Measurements from ENCODE around the gene GFPT1.
"Not testable (repeated sequence)": the region's sequence is repeated elsewhere in the genome, so short reads cannot be mapped to it uniquely, and the experiment has no call there.

The GFPT1 gene

GRCh38 chr2:69386789-69387734 lies at the start of gene GFPT1:
Gene GFPT1, minus strand, starts transcription at chr2:69387227. Its CDS starts 156 bp downstream, at chr2:69387071.
- peak; percentile 97 for DNase-seq (ENCODE audit: low spot score)

DNA sequence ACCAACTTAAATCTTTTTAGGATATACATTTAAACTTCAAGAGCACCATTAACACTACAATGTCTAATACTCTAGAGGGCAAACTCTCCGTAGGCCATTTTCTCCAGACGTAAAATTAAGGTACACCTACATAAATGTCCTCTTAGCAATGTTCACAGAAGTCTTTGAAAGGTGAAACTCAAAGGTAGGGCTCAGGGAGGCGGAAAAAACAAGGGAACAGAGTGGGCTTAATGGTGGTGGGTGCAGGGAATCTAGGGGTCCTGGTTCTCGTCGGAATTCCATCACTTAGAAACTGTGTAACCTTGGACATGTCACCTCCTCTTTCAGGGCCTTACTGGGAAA lies 49.5 kb upstream of the GFPT1 start:
- DNase-seq (ENCODE audit: low spot score): no peak

DNA sequence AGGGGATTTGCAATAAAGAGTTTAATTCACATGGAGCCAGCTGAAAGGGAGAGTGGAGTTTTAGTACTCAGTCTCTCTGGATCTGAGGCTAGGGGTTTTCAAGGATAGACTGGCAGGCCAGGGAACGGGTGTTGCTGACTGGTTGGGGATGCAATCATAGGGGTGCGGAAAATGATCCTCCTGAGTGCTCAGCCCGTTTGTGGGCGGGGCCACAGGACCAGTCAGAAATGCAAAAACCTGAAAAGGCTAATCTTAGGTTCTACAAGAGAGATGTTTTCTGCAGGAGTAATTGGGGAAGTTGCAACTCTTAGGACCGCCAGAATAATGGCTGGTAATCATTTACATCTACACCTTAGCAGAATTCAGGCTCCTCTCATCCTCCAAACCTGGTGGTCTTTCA lies 47.7 kb upstream of the GFPT1 start:
- no peak for DNase-seq (ENCODE audit: low spot score)

DNA sequence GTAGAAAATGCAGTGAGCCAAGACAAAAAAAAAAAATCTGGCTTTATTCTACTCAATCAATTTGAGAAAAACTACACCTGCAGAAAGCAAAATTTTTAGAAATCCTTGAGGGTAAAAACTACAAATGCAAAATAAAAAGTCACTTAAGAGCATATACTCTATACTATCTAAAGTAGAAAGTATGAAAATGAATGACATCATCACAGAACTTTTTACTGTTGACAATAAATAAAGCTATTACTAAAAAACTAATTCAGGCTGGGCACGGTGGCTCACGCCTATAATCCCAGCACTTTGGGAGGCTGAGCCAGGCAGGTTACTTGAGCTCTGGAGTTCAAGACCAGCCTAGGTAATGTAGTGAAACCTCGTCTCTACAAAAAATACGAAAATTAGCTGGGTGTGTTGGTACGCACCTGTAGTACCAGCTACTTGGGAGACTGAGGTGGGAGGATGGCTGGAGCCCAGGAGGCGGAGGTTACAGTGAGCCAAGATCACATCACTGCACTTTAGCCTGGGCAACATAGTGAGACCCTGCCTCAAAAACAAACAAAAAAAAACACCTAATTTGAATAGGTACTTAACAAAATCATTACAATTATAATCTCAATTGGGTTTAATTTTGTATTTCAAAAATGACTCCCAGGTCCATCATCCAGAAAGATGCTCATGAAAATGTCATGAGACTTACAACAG lies 42.6 kb upstream of the GFPT1 start:
- DNase-seq (ENCODE audit: low spot score): no peak

- no peak for DNase-seq (ENCODE audit: low spot score)
Measured at GRCh38 chr2:69428981-69429380, 42.0 kb upstream of the GFPT1 start.

DNA sequence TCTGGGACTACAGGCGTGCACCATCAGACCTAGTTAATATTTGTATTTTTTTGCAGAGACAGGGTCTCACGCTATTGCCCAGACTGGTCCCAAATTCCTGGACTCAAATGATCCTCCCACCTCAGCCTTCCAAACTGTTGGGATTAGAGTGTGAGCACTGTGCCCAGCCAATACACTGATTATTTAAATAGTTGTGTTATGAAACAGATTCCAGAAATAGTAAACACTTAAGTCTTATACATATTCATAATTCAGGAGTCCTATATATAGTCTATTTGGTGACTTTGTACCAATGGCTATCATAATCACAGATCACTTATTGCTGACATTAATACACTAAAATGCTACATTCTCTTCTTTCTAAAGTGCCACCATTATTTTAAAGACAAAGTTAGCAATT lies 37.4 kb upstream of the GFPT1 start:
- no peak for DNase-seq (ENCODE audit: low spot score)

DNA sequence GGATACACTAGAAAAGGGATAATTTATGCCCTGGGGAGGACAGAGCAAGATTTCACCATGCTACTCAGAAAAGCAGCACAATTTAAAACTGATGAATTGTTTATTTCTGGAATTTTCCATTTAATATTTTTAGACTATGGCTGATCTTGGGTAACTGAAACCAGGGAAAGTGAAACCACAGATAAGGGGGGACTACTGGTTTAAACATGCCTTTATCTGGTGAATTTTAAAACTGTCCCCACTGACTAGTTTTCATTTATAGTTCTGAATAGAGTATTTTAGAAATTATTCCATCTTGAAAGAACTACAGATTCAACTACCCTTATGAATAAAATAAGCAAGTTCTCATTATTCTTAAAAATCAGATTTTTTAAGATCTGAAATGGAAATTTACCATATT lies 35.2 kb upstream of the GFPT1 start:
- DNase-seq (ENCODE audit: low spot score): no peak

DNA sequence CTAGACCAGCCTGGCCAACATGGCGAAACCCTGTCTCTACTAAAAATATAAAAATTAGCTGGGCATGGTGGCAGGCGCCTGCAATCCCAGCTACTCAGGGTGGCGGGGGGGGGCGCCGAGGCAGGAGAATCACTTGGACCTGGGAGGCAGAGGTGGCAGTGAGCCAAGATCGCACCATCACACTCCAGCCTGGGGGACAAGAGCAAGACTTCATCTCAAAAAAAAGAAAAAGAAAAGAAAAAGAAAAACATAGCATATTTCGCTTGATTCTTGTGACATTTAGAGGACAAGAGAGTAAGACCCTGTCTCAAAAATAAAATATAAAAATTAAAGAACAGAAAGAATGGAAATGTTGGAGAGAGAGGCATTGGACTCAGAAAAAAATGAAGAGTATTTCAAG lies 32.1 kb upstream of the GFPT1 start:
- not testable (repeated sequence) for DNase-seq (ENCODE audit: low spot score)

DNA sequence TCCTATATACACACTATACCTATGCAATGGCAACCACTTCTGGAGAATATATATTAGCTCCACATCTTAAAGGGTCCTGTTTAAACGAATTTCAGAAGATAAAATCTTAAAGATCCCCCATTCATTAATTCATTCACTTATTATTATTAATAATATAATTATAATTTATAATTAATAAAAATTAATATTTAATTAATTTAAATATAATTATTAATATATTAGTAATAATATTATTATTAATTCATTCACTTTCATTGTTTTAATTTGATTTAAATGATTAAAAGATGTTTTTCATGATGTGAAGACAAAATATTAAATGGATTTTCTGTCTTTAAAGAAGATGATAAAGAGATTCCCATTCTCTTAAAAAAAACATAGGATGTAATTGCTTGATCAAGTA lies 29.1 kb upstream of the GFPT1 start:
- DNase-seq (ENCODE audit: low spot score): no peak

- no peak for DNase-seq (ENCODE audit: low spot score)
Measured at GRCh38 chr2:69411120-69411519, 24.1 kb upstream of the GFPT1 start.

GRCh38 chr2:69405306-69405705 lies 18.3 kb upstream of the GFPT1 start:
- no peak for DNase-seq (ENCODE audit: low spot score)

- DNase-seq (ENCODE audit: low spot score): no peak
Measured at GRCh38 chr2:69400121-69400520, 13.1 kb upstream of the GFPT1 start.

DNA sequence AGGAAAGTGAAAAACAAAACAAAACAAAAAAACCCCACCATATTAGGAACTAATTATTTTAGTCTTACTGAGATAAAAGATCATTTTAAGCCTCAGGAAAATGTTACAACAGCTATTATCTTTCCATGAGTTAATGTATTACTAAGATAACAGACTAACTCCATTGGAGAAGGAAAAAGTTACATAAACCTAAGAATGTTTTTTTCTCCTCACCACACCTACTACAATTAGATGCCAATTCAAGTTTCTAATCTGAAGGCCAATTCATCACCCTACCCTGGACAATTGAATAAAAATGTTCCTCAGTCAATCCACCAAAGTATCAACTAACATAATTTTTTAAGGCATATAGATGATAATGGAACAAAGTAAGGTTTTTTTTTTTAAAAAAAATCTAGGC lies 10.2 kb upstream of the GFPT1 start:
- DNase-seq (ENCODE audit: low spot score): no peak

DNA sequence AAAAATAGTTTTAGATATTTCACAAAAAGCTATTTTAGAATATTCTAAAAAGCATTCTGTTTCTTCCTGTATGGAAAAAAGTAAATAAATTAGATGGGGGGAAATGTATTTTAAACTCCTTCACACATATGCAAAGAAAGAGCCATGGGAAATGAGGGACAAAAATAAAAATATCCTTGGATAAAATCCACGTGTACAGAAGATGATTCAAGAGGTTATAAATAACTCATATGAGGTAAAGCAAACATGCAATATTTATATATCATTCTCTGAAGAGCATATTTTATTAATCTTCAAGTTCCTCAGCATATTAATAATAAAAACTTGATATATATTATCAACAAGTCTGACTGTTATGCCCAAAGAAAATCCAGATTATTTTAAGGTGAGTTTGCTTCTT lies 8.8 kb upstream of the GFPT1 start:
- DNase-seq (ENCODE audit: low spot score): no peak

- DNase-seq (ENCODE audit: low spot score): no peak
Measured at GRCh38 chr2:69393963-69394362, 6.9 kb upstream of the GFPT1 start.

- no peak for DNase-seq (ENCODE audit: low spot score)
Measured at GRCh38 chr2:69390471-69390870, 3.4 kb upstream of the GFPT1 start.

- no peak for DNase-seq (ENCODE audit: low spot score)
Measured at GRCh38 chr2:69390001-69390400, 3.0 kb upstream of the GFPT1 start.

GRCh38 chr2:69389271-69389670 lies 2.2 kb upstream of the GFPT1 start:
- no peak for DNase-seq (ENCODE audit: low spot score)

DNA sequence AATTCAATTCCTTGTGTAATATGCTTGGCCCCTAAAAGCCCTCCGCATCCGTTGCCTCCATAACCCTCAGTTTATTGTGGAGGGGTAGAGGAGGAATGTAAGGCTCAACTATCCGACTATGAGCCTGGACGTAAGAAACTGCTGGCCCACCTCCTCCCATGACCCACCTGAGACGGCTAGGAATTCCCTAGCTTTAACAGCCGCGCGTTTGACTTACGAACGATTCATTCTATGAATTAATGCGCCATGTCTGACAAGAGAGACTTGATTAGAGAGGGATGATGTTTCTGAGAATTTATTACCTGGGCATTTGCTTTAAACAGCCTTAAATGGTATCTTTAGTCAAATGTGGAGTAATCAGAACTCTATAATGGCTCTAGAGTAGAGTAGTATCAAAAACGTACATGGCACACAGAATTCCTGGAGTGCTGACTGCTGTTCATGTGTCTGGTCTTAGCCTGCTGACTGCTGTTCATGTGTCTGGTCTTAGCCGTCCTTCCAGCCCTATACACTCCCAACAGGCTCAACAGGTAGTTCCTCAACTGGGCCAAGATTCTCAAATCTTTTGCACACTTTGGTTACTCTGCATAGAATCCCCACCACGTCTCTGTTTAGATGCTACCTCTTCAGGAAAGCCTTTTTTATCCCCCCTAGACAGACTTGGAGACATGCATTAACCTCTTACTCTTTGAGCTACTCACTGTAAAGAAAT lies 899 bp upstream of the GFPT1 start:
- peak; percentile 23 for DNase-seq (ENCODE audit: low spot score)

GRCh38 chr2:69386360-69386759 lies 667 bp downstream of the GFPT1 start:
- peak; percentile 9 for DNase-seq (ENCODE audit: low spot score)

GRCh38 chr2:69385443-69386151 lies 1.4 kb downstream of the GFPT1 start:
- no peak for DNase-seq (ENCODE audit: low spot score)

DNA sequence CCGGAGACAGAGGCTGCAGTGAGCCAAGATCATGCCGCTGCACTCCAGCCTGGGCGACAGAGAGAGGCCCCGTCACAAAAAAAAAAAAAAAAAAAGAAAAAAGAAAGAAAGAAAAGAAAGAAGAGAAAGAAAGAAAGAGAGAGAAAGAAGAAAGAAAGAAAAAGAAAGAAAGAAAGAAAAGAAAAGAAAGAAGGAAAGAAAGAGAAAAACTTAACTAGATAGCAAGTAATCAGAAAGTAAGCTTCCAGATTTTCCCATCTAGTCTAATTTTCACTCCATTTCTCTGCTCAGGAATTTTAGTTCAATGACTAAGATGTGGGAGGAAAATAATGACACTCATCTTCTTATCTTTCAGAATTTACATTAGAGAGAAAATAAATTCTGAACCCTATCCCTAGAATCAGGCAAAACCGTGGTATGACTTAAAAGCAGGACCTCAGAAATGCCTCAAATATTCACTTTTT lies 2.4 kb downstream of the GFPT1 start:
- no peak for DNase-seq (ENCODE audit: low spot score)
